GM21526 (cell line): Measurements from ENCODE around the gene LYPLA2.
"Not testable (repeated sequence)": the region's sequence is repeated elsewhere in the genome, so short reads cannot be mapped to it uniquely, and the experiment has no call there.

Experiments
- ATAC-seq: cut with Tn5 transposase; IDR thresholded peaks from one replicate; pipeline ENCODE4 v1.9.1; 2021; ENCODE audit warnings: moderate library complexity; ENCODE audit not compliant: unreplicated experiment, low FRiP score

The LYPLA2 gene

GRCh38 chr1:23825762-23826522 lies 35.0 kb downstream of the LYPLA2 start:
- no peak for ATAC-seq

GRCh38 chr1:23826590-23826989 lies 35.6 kb downstream of the LYPLA2 start:
- not testable (repeated sequence) for ATAC-seq

- ATAC-seq, result no peak
These were observed 36.8 kb downstream of the LYPLA2 start for GRCh38 chr1:23827717-23828116.

GRCh38 chr1:23834156-23834555 lies 43.2 kb downstream of the LYPLA2 start:
- not testable (repeated sequence) for ATAC-seq

- ATAC-seq, result no peak
These were observed 45.1 kb downstream of the LYPLA2 start for GRCh38 chr1:23836037-23836436.

- no peak for ATAC-seq
These were observed 47.0 kb downstream of the LYPLA2 start for GRCh38 chr1:23837908-23838307.

- ATAC-seq, result peak; percentile 63
These were observed 47.5 kb downstream of the LYPLA2 start for GRCh38 chr1:23838401-23838866.

GRCh38 chr1:23843644-23844043 lies 52.7 kb downstream of the LYPLA2 start:
- no peak for ATAC-seq
